Colonic mucosa (tissue), 4 donors: Measurements from ENCODE around the gene COL7A1. TPM values are rescaled to one million over a fixed set of nuclear protein-coding genes. Genes with fewer than 3 reads are reported as not detected.

ENCODE experiments used
- DNase-seq: peaks from one replicate; pipeline ENCODE4 v3.0.0-alpha.2; 2020
- H3K27ac ChIP-seq: fragments of 200-600 bp; one replicate; pipeline ENCODE4 v1.8.0; 2021
- H3K27me3 ChIP-seq: fragments of 200-600 bp; one replicate; pipeline ENCODE4 v1.8.0; 2021
- H3K36me3 ChIP-seq: fragments of 200-600 bp; one replicate; pipeline ENCODE4 v1.8.0; 2021
- H3K4me1 ChIP-seq: fragments of 200-600 bp; one replicate; pipeline ENCODE4 v1.8.0; 2021; ENCODE audit warnings: mild to moderate bottlenecking
- H3K4me3 ChIP-seq: fragments of 200-600 bp; one replicate; pipeline ENCODE4 v1.8.0; 2021
- H3K9ac ChIP-seq, 2 donors: one replicate each; pipeline ENCODE4 v1.7.0; 2013; ENCODE audit warnings: control low read depth in 2 of 2, low read depth in 2 of 2, low read length in 2 of 2
- H3K9me3 ChIP-seq: fragments of 200-600 bp; one replicate; pipeline ENCODE4 v1.8.0; 2021
- intact Hi-C: fragments of 100-400 bp; cut with DNase I; formaldehyde crosslinking; loops from one replicate; pipeline ENCODE4 v1.14.1; 2022
- microRNA-seq: library from miRNA; unstranded; fragments of <30 nt; microRNA quantifications from one replicate; pipeline ENCODE4, GENCODE V29; 2019
- total RNA-seq, 2 donors: library from RNA; stranded (reverse); fragmentation: NEBNext Ultra II Directional in 1 of 2; extraction: Animal tissue kit (Norgen Biotek cat#: 25700) in 1 of 2; gene quantifications; one replicate each; pipeline ENCODE4 v1.2.1, GENCODE V29; 2021
- TF ChIP-seq, protein P1 (sequence below): fragments of 200-600 bp; IDR thresholded peaks from one replicate; pipeline ENCODE4 v1.8.0; 2022; ENCODE audit warnings: antibody characterized with exemption, mild to moderate bottlenecking
- donor health status: healthy.
- donor health status: DM: no; HTN: no; CAD: no.
- donor health status: DM: no; HTN: no; CAD: no.

The COL7A1 gene
- total RNA-seq, 2 donors from 2014 or later = 3.8 to 5.1 TPM

DNA sequence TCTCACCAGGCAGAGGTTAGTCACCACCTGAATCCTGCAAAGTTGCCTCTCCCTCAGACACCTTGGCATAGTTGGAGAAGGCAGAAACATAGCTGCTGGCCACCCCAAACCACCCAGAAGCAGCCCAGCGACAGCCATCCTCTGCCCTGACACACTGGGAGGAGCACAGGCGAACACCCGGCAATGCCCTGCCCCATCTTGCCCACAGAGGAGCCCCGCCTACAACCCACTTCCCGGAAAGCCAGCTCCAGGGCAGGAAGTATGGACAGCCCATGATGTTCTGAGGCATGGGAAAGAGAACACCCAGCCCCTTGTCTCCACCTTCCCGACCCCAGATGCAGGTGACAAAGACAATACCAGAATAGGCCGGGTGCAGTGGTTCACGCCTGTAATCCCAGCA lies 78.6 kb downstream of the COL7A1 start:
- Histone ChIP-seq H3K36me3 (no peaks in the 10 kb centered on the region), H3K9me3 (no peaks in the 10 kb centered on the region), H3K27me3 (no peaks in the 10 kb centered on the region), H3K27ac (no peak overlapping the region), H3K4me1 (no peaks in the 10 kb centered on the region), H3K9ac (no peak overlapping the region), H3K4me3 (no peak overlapping the region)
- TF ChIP-seq, protein P1, sequence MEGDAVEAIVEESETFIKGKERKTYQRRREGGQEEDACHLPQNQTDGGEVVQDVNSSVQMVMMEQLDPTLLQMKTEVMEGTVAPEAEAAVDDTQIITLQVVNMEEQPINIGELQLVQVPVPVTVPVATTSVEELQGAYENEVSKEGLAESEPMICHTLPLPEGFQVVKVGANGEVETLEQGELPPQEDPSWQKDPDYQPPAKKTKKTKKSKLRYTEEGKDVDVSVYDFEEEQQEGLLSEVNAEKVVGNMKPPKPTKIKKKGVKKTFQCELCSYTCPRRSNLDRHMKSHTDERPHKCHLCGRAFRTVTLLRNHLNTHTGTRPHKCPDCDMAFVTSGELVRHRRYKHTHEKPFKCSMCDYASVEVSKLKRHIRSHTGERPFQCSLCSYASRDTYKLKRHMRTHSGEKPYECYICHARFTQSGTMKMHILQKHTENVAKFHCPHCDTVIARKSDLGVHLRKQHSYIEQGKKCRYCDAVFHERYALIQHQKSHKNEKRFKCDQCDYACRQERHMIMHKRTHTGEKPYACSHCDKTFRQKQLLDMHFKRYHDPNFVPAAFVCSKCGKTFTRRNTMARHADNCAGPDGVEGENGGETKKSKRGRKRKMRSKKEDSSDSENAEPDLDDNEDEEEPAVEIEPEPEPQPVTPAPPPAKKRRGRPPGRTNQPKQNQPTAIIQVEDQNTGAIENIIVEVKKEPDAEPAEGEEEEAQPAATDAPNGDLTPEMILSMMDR = no peak
- no peak for DNase-seq
- intact Hi-C loops = no loop called here

DNA sequence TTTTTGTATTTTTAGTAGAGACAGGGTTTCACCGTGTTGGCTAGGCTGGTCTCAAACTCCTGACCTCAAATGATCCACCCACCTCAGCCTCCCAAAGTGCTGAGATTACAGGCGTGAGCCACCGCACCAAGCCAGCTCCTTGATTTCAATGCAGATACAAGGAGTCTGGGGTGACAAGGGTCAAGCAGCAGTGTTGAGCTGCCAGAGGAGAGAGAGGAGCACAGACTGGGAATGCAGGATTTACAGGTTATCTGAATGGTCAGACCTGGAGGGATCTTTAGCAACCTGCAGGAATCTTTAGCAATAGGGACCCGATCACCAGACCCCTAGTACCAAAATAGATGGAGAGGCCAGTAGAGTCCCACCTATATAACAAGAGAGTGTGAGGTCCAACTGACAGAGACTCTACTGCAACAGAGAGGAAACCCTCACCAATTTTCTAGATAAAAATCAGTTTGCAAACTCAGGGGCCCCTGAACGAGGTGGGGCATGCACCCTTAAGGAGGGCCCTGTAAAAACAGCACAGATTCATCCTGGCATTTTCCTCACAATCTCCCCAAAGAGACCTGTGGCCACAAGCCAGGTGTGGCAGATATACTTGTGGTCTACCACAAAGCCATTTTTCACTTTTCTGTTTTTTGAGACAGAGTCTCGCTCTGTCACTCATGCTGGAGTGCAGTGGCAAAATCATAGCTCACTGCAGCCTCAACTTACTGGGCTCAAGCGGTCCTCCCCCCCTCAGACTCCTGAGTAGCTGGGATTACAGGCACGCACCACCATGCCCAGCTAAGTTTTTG lies 80.5 kb downstream of the COL7A1 start:
- DNase-seq = no peak
- Histone ChIP-seq H3K4me3 (no peak overlapping the region), H3K27me3 (no peaks in the 10 kb centered on the region), H3K4me1 (no peaks in the 10 kb centered on the region), H3K36me3 (no peaks in the 10 kb centered on the region), H3K27ac (no peak overlapping the region), H3K9ac (no peak overlapping the region), H3K9me3 (no peaks in the 10 kb centered on the region)
- intact Hi-C loops = no loop called here
- TF ChIP-seq, protein P1 = no peak

Small RNA genes within 50 kb of the gene (microRNA-seq; reads per million reads assigned to microRNA genes)
- not detected for gene MIR4793
- gene MIR6823 = not detected
- gene MIR711 = not detected

Other genes starting within 250 kb of the COL7A1 start
- gene FBXW12, start 223.1 kb downstream of the COL7A1 start, total RNA-seq = not detected
- 100 to 1,000 TPM in 1 of 2 donors, 10 to 100 TPM in 1; 70.6 to 131 TPM for gene PLXNB1, start 165.2 kb downstream of the COL7A1 start, total RNA-seq
- 10 to 100 TPM; 11.8 to 21.5 TPM for gene CCDC51, start 155.2 kb downstream of the COL7A1 start, total RNA-seq
- gene TMA7, start 155.1 kb downstream of the COL7A1 start, total RNA-seq = 100 to 1,000 TPM; 185 to 259 TPM
- gene ATRIP, start 148.6 kb downstream of the COL7A1 start, total RNA-seq = 1 to 10 TPM; 3.2 to 8.6 TPM
- 100 to 1,000 TPM; 115 to 123 TPM for gene SHISA5, start 91.2 kb downstream of the COL7A1 start, total RNA-seq
- gene PFKFB4, start 38.5 kb downstream of the COL7A1 start, total RNA-seq = 10 to 100 TPM in 1 of 2 donors, 1 to 10 TPM in 1; 8.1 to 51.0 TPM
- gene UCN2, start 31.5 kb downstream of the COL7A1 start, total RNA-seq = not detected
- 100 to 1,000 TPM; 682 to 753 TPM for gene UQCRC1, start 14.3 kb upstream of the COL7A1 start, total RNA-seq
- gene TMEM89, start 26.4 kb upstream of the COL7A1 start, total RNA-seq = under 1 TPM in 1 of 2 donors, not detected in 1; 0.42 TPM
- gene SLC26A6, start 40.1 kb upstream of the COL7A1 start, total RNA-seq = 100 to 1,000 TPM in 1 of 2 donors, 10 to 100 TPM in 1; 94.9 to 112 TPM
- gene CELSR3, start 67.6 kb upstream of the COL7A1 start, total RNA-seq = 1 to 10 TPM; 1.3 to 2.0 TPM
- 10 to 100 TPM; 24.3 to 29.7 TPM for gene NCKIPSD, start 90.6 kb upstream of the COL7A1 start, total RNA-seq
- gene IP6K2, start 121.9 kb upstream of the COL7A1 start, total RNA-seq = 100 to 1,000 TPM; 101 to 134 TPM